Measurements from ENCODE around the gene C17orf50. TPM values are rescaled to one million over a fixed set of nuclear protein-coding genes. Genes with fewer than 3 reads are reported as not detected.

C17orf50 gene
- total RNA-seq, 1 donor from 2014 or later: not detected

DNA sequence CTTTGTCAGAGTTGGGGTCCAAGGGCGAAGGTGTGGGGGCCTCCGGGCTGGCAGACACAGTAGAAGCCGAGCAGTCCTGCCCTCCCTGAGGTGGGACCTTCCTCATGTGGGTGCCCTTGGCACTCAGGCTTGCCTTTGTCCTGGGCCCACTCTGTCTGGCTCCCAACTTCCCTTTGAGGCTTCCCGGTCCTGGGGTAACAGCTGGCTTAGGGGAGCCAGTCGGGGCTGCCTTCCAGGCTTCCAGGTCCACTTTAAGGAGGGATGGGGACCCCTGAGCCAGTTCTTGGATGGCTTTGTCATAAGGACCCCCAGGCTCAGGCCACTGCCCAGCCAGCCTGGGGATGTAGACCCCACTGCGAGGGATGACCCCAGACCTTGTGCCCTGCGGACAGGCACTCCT is 15.4 kb upstream of the C17orf50 start:
- no peak for ATAC-seq
- Histone ChIP-seq H3K4me1 (peaks cover 12% of the 10 kb centered on the region), H3K36me3 (no peaks in the 10 kb centered on the region), H3K4me3 (no peak overlapping the region), H3K9me3 (no peaks in the 10 kb centered on the region), H3K27ac (no peak overlapping the region), H3K27me3 (ENCODE audit: low read depth) (peaks cover 58% of the 10 kb centered on the region)
- intact Hi-C loops (cut with DNase I): loop anchor here (10.0 kb wide), 1 partner anchor 130 kb away; no protein-coding TSS in a partner anchor
- TF ChIP-seq, protein P1, sequence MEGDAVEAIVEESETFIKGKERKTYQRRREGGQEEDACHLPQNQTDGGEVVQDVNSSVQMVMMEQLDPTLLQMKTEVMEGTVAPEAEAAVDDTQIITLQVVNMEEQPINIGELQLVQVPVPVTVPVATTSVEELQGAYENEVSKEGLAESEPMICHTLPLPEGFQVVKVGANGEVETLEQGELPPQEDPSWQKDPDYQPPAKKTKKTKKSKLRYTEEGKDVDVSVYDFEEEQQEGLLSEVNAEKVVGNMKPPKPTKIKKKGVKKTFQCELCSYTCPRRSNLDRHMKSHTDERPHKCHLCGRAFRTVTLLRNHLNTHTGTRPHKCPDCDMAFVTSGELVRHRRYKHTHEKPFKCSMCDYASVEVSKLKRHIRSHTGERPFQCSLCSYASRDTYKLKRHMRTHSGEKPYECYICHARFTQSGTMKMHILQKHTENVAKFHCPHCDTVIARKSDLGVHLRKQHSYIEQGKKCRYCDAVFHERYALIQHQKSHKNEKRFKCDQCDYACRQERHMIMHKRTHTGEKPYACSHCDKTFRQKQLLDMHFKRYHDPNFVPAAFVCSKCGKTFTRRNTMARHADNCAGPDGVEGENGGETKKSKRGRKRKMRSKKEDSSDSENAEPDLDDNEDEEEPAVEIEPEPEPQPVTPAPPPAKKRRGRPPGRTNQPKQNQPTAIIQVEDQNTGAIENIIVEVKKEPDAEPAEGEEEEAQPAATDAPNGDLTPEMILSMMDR (IDR thresholded peaks at IDR 0.05): no peak
- DNase-seq: no peak

- H3K27me3 ChIP-seq (ENCODE audit: low read depth): peaks cover 58% of the 10 kb centered on the region
- TF ChIP-seq, protein P1 (IDR thresholded peaks at IDR 0.05): no peak
- no peak for ATAC-seq
These were observed 14.9 kb upstream of the C17orf50 start for GRCh38 chr17:35745749-35746320.

GRCh38 chr17:35747540-35748017 is 13.1 kb upstream of the C17orf50 start:
- Histone ChIP-seq H3K36me3 (no peaks in the 10 kb centered on the region), H3K4me3 (no peak overlapping the region), H3K9me3 (no peaks in the 10 kb centered on the region), H3K27me3 (ENCODE audit: low read depth) (peaks cover 42% of the 10 kb centered on the region), H3K4me1 (peaks cover 6% of the 10 kb centered on the region), H3K27ac (no peak overlapping the region)
- DNase-seq (peak; percentile 72), ATAC-seq (peak; percentile 83 to 88)
- TF ChIP-seq, protein P1 (IDR thresholded peaks at IDR 0.05): peak; percentile 88
- intact Hi-C loops (cut with DNase I): loop anchor here (10.0 kb wide), 1 partner anchor 133 kb away; no protein-coding TSS in a partner anchor

More at GRCh38 chr17:35745749-35746320, 14.9 kb upstream of the C17orf50 start:
- intact Hi-C loops (cut with DNase I): loop anchor here (10.0 kb wide), 1 partner anchor 131 kb away; no protein-coding TSS in a partner anchor
- H3K4me1 ChIP-seq: peaks cover 13% of the 10 kb centered on the region
- DNase-seq: no peak
- no peak overlapping the region for H3K4me3 ChIP-seq
- H3K9me3 ChIP-seq: no peaks in the 10 kb centered on the region
- H3K36me3 ChIP-seq: no peaks in the 10 kb centered on the region
- no peak overlapping the region for H3K27ac ChIP-seq

DNA sequence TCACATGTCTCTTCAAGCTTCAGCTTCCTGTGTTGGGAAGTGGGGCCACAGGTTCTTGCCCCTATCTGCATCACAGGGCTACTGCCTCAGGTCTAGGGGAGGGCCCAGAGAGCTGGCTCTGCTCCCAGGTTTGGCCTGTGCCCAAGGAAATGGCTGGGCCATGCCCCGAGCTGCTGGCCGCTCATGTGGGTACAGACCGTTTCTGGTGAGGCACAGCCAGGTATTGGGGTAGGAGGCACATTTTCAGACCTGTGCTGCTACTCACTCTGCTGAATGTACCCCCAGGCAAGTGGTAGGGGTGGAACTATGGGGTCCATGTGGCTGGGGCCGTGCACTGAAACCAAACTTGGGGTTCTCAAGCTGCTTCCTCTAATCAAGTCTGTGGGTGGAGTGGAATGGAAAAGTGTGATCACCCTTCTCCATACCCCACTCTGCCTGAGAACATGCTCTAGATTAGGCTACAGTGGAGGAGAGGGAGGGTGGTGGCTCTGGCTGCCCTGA is 12.3 kb upstream of the C17orf50 start:
- no peak overlapping the region for H3K27ac ChIP-seq
- intact Hi-C loops (cut with DNase I): loop anchor here (10.0 kb wide), 1 partner anchor 134 kb away; no protein-coding TSS in a partner anchor
- no peaks in the 10 kb centered on the region for H3K9me3 ChIP-seq
- ATAC-seq: peak; percentile 41 to 50
- H3K27me3 ChIP-seq (ENCODE audit: low read depth): peaks cover 36% of the 10 kb centered on the region
- H3K36me3 ChIP-seq: no peaks in the 10 kb centered on the region
- DNase-seq: no peak
- H3K4me3 ChIP-seq: no peak overlapping the region
- TF ChIP-seq, protein P1 (IDR thresholded peaks at IDR 0.05): no peak
- peaks cover 6% of the 10 kb centered on the region for H3K4me1 ChIP-seq

DNA sequence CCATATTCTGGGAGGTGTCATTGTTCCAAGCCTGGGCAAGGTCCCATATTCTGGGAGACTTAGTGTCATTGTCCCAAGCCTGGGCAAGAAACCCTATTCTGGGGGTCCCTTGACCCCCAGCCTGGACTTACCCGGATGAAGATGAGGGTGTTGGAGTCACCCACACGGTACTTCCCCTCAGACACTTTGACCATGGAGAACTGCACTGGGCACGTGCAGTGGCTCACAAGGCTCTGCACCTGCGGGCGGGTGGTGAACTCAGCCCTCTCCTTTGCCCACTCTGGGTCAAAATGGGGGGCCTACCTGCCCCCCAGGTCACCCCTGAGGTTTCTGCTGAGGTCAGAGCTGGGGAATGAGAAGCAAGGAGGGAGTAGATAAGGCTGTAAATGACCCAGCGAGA is 11.7 kb upstream of the C17orf50 start:
- Histone ChIP-seq H3K36me3 (no peaks in the 10 kb centered on the region), H3K9me3 (no peaks in the 10 kb centered on the region), H3K4me3 (no peak overlapping the region), H3K4me1 (peaks cover 6% of the 10 kb centered on the region), H3K27ac (no peak overlapping the region), H3K27me3 (ENCODE audit: low read depth) (peaks cover 36% of the 10 kb centered on the region)
- DNase-seq (no peak), ATAC-seq (no peak)
- intact Hi-C loops (cut with DNase I): loop anchor here (10.0 kb wide), 1 partner anchor 134 kb away; no protein-coding TSS in a partner anchor
- TF ChIP-seq, protein P1 (IDR thresholded peaks at IDR 0.05): no peak

Data from lower lobe of right lung (tissue), 2 donors.